Rectal smooth muscle tissue (tissue), 1 donor: Measurements from ENCODE around the gene STXBP6.
"Not testable (repeated sequence)": the region's sequence is repeated elsewhere in the genome, so short reads cannot be mapped to it uniquely, and the experiment has no call there.

Experiments
- H3K27ac ChIP-seq: one replicate; pipeline ENCODE4 v1.7.0; 2013; ENCODE audit warnings: low read depth, low read length, inconsistent platforms
- H3K27me3 ChIP-seq: one replicate; pipeline ENCODE4 v1.7.0; 2013; ENCODE audit warnings: low read length; ENCODE audit not compliant: control insufficient read depth, insufficient read depth
- H3K36me3 ChIP-seq: one replicate; pipeline ENCODE4 v1.7.0; 2013; ENCODE audit warnings: low read length; ENCODE audit not compliant: control insufficient read depth, insufficient read depth
- H3K4me1 ChIP-seq: one replicate; pipeline ENCODE4 v1.7.0; 2013; ENCODE audit warnings: low read length; ENCODE audit not compliant: control insufficient read depth, insufficient read depth
- H3K4me3 ChIP-seq: one replicate; pipeline ENCODE4 v1.7.0; 2013; ENCODE audit warnings: low read length
- H3K9ac ChIP-seq: one replicate; pipeline ENCODE4 v1.7.0; 2013; ENCODE audit warnings: low read length

Gene STXBP6

DNA sequence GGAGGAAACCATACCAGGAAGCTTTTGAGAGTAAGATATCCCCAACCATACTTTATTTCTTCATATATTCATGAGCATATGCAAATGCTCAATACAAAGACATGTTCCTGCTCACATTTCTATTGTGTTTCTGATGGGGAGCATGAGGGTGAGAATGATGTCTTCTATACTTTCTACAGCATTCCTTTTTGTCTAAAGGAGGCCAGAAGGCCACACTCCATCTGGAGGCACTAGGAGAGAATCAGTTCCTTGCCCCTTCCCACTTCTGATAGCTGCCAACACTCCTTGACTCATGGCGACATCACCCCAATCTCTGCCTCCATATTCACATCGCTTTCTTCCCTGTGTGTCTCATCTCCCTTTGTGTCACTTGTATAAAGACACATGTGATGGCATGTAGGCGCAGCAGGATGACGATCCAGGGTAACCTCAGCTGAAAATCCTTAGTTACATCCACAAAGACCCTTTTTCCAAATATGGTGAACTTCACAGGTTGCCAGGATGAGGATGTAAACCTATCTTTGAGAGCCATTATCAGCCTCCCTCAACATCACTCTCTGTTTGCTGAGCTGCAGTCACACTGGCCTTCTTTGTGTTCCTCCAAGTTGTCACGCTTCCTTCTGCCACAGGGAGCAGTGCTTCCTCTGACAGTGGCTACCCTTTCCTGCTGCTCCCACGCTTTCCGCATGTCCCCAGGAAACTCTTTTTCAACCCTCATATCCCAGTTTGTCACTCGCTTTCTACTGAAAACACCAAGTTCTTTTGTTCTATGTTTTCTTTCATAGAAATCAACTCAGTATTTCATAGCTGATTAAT, 96.9 kb downstream of the STXBP6 start:
- Histone ChIP-seq H3K36me3 (no peaks in the 10 kb centered on the region), H3K4me1 (peaks cover under 1% of the 10 kb centered on the region), H3K9ac (no peak overlapping the region), H3K4me3 (no peak overlapping the region), H3K27me3 (no peaks in the 10 kb centered on the region), H3K27ac (no peak overlapping the region)

DNA sequence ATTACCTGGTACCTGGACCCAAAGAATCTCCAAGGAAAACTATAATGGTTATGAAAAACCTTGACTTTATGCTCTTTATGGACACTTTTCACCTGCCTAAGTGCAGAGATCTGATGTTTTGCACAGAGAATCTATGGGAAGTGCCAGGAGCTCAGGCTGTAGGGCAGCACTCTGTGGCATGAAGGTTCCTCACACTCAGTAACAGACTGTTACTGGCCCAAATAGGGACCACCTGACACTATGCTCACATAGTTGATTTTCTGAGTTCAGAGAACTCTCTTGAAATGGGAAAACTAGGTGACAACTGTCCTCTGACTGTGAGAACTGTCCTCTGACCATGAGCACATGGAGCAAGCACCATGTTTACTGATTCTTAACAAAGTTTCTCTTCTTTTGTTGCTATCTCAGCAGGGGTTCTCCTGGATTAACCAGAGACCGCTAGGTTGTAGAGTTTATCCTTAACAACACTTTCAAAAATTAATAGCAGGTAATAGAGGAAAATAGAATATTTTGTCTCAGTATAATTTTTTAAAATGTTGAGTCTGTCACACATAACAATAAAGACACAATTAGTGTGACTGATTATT, 101.6 kb downstream of the STXBP6 start:
- Histone ChIP-seq H3K4me3 (no peak overlapping the region), H3K9ac (no peak overlapping the region), H3K36me3 (no peaks in the 10 kb centered on the region), H3K27me3 (no peaks in the 10 kb centered on the region), H3K4me1 (no peaks in the 10 kb centered on the region), H3K27ac (no peak overlapping the region)

DNA sequence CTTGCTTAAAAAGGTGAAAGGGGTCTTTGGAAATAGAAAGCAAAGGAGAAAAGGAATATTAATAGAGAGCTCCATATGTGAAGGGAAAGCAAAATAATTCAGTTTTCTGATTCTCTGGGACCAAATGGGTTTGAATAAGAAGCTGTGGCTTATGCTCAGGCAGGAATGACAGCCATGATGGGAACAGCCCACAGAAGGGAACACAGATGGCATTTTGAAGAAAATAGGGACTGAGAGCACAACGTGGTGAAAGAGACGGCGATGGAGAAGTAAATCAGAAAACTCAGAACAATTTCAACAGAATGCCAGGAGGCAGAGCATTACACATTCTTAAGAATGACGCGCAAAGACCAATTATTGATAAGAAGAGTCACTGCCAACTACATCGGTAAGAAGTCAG, 102.8 kb downstream of the STXBP6 start:
- Histone ChIP-seq H3K27ac (no peak overlapping the region), H3K4me3 (no peak overlapping the region), H3K27me3 (no peaks in the 10 kb centered on the region), H3K36me3 (no peaks in the 10 kb centered on the region), H3K9ac (no peak overlapping the region), H3K4me1 (no peaks in the 10 kb centered on the region)

DNA sequence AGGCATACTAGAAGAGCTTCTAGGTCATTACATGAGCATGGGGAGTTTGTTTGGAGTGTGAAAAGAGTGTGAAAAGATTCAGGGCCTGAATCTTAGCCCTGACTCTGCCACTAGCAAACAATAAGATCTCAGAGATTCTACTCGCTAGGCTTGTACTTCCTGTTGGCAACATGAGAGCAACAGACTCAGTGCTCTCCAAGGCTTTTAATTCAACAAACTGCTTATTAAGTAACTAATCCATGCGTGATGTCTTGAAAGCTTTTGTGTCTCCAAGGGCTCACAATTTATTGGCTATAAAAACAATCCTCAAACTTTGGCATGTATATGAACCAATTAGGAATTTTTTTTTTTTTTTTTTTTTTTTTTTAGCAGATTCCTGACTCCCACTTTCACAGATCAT, 105.1 kb downstream of the STXBP6 start:
- no peak overlapping the region for H3K9ac ChIP-seq
- no peak overlapping the region for H3K27ac ChIP-seq
- H3K4me1 ChIP-seq = no peaks in the 10 kb centered on the region
- no peaks in the 10 kb centered on the region for H3K36me3 ChIP-seq
- no peaks in the 10 kb centered on the region for H3K27me3 ChIP-seq
- H3K4me3 ChIP-seq = no peak overlapping the region

DNA sequence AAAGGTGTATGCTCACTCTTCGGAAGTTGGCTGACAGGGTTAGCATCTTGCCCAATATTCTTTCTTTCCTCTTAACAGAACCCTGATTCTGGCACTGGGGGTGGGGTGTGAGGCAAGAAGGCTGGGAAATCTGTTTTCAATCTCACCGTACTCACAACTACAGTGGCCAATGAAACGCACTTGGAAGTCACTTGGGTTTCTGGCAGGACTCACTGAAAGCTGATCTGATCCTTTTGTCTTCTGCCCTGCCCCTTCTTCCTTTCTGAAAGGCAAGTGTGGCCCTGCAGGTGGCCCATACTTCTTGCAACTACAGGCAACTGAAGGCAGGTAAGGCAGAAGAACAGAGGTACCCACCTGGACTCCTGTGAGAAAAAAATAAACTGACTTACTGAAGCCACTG, 106.9 kb downstream of the STXBP6 start:
- Histone ChIP-seq H3K27ac (no peak overlapping the region), H3K9ac (no peak overlapping the region), H3K27me3 (no peaks in the 10 kb centered on the region), H3K4me1 (no peaks in the 10 kb centered on the region), H3K4me3 (no peak overlapping the region), H3K36me3 (no peaks in the 10 kb centered on the region)

DNA sequence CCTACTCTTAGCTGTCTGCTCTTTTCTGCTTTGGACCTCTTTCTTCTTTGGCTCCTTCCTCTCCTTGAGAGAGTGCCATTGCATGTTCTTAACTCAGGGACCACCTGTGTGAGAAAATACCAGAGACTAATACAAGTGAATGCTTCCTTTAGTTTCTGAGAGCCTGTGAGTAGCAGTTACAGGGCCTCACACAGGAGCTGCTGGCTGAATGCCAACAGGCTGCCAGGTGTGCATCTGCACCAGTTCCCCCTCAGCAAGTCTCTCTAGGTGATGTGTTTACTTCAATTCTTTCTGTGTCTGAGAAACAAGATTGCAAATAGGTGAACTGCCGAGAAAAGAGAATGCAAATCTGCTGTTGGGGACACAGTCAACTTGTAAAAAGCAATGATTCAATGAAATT, 108.2 kb downstream of the STXBP6 start:
- Histone ChIP-seq H3K36me3 (no peaks in the 10 kb centered on the region), H3K4me1 (no peaks in the 10 kb centered on the region), H3K4me3 (no peak overlapping the region), H3K9ac (no peak overlapping the region), H3K27ac (no peak overlapping the region), H3K27me3 (no peaks in the 10 kb centered on the region)

DNA sequence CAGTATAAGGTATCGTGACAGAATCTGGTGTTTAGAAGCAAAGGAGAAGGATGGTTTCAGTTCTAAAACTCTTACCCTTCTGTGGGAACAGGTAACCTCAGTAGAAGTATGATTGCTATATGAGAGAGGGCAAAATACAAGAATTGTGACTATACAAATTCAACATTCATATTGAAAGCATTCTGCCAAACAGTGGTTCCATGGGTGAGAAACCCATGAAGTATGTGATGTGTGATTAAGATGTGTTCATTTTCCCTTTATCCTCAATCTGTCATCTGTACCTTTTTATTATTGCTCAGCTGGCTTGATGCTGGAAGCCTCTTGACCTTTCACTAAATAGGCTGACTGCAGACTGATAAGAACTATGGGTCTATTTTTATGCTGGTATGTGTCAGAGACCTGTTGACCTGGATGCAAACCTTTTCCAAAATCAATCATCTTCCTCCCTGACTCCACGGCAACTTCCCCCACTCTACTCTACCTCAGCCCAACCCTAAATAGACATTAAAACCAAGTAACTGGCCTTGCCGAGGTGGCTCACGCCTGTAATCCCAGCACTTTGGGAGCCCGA, 109.6 kb downstream of the STXBP6 start:
- H3K9ac ChIP-seq = no peak overlapping the region
- H3K36me3 ChIP-seq = no peaks in the 10 kb centered on the region
- no peak overlapping the region for H3K27ac ChIP-seq
- H3K27me3 ChIP-seq = no peaks in the 10 kb centered on the region
- H3K4me1 ChIP-seq = no peaks in the 10 kb centered on the region
- H3K4me3 ChIP-seq = no peak overlapping the region

DNA sequence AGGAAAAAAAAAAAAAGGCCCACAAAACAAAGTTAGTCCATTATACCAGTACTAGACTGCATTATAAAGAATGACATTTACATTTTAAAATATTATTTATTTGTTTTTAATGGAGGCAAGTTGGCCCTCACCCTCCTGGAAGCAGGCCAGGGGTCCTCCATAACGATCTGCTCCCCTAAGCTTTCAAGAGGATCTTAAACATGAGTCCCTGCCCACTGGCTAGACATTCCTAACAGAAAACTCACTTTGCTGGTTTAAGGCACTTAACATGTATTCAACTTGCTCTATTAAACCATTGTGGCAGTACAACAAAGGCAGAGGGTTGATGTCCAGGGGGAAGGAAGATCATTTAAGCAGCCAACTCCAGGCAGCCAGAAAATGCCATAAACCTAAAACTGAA, 111.4 kb downstream of the STXBP6 start:
- Histone ChIP-seq H3K4me3 (no peak overlapping the region), H3K27me3 (no peaks in the 10 kb centered on the region), H3K27ac (no peak overlapping the region), H3K4me1 (no peaks in the 10 kb centered on the region), H3K9ac (no peak overlapping the region), H3K36me3 (no peaks in the 10 kb centered on the region)

DNA sequence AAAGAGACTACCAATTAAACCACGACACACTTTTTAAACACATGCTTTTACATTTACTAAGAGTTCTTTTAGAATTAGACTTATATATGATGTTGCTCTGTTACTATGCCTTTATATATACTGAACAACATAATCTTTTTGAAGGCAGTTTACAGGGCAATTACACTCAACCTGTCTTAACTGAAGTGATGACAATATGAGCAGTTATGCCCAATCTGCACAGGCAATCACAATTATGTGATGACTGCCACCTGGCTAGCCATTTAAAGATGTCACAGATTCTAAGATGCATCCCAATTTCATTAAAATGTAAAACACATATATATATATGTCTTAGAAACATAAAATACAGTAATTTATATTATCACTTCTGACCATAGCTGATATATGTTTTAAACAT, 112.6 kb downstream of the STXBP6 start:
- Histone ChIP-seq H3K27ac (no peak overlapping the region), H3K36me3 (no peaks in the 10 kb centered on the region), H3K27me3 (no peaks in the 10 kb centered on the region), H3K4me1 (no peaks in the 10 kb centered on the region), H3K9ac (no peak overlapping the region), H3K4me3 (no peak overlapping the region)

DNA sequence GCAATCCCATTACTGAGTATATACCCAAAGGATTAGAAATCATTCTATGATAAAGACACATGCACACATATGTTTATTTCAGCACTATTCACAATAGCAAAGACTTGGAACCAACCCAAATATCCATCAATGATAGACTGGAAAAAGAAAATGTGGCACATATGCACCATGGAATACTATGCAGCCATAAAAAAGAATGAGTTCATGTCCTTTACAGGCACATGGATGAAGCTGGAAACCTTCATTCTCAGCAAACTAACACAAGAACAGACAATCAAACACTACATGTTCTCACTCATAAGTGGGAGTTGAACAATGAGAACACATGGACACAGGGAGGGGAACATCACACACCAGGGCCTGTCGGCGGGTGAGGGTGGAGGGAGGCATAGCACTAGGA, 113.2 kb downstream of the STXBP6 start:
- not testable (repeated sequence) for H3K27me3 ChIP-seq, H3K27ac ChIP-seq, H3K4me1 ChIP-seq

DNA sequence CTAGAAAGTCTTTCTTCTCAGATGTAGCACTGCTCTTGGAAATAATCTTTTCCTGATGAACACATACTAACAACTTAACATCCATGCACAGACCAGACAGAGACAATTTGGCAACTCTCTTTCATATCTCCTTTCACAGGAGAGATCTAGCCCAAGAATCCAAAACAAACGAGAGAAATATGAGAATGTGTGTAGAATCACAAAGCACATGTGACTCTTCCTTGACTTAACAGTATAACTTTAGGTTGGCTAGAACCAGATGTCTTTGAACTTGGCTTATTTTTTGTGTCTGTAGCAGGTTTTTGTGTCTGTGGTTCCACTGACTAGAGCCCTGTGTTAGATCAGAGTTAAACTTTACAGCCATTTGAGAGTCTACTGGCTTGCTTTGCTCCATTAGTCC, 114.2 kb downstream of the STXBP6 start:
- H3K4me3 ChIP-seq = no peak overlapping the region
- no peak overlapping the region for H3K27ac ChIP-seq
- no peak overlapping the region for H3K9ac ChIP-seq
- no peaks in the 10 kb centered on the region for H3K36me3 ChIP-seq
- no peaks in the 10 kb centered on the region for H3K27me3 ChIP-seq
- H3K4me1 ChIP-seq = no peaks in the 10 kb centered on the region

More for the DNA sequence above, 113.2 kb downstream of the STXBP6 start:
- H3K4me3 ChIP-seq, H3K9ac ChIP-seq, H3K36me3 ChIP-seq: not testable (repeated sequence)

DNA sequence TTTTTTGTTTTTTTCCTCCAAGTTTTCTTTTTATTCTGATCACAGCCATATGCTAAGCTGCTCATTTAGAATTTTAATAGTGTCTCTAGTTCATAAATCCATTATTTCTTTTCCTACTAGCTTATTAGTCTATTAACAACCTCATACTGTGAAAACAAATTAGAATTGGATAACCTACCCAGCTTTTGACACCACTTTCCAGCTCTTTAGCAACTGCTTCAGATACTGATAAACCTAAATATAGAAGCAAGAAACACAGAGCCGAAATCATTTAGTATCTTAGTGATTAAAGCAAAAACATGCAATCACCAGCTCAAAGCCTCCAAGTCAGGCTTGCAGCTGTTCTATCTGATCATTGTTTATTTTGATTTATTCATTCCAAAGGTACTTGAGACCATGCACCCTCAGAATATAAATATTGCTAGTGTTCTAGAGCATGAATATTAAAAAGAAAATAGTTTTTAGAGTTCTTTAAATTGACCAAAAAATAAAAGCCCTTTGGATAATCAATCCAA, 121.5 kb downstream of the STXBP6 start:
- H3K4me1 ChIP-seq = no peaks in the 10 kb centered on the region
- H3K9ac ChIP-seq = no peak overlapping the region
- H3K4me3 ChIP-seq = no peak overlapping the region
- no peaks in the 10 kb centered on the region for H3K36me3 ChIP-seq
- H3K27me3 ChIP-seq = no peaks in the 10 kb centered on the region
- no peak overlapping the region for H3K27ac ChIP-seq
